GM12875 (cell line): ENCODE data around the gene SMAP1.

Source experiments
- H3K4me3 ChIP-seq: one replicate; pipeline ENCODE4 v1.5.1; 2011; ENCODE audit warnings: low read depth, low read length, control low read depth
- CTCF ChIP-seq: IDR thresholded peaks from 2 replicates; pipeline ENCODE4 v1.5.1; 2011; ENCODE audit warnings: low read depth, mild to moderate bottlenecking, control low read depth, inconsistent platforms, low read length, moderate library complexity, borderline replicate concordance; ENCODE audit not compliant: insufficient read depth

The SMAP1 gene

GRCh38 chr6:70863343-70863742 lies 195.7 kb downstream of the SMAP1 start:
- no peak for TF ChIP-seq CTCF
- H3K4me3 ChIP-seq: no peak overlapping the region

GRCh38 chr6:70864401-70864800 lies 196.7 kb downstream of the SMAP1 start:
- TF ChIP-seq CTCF: no peak
- no peak overlapping the region for H3K4me3 ChIP-seq

- TF ChIP-seq CTCF: no peak
- no peak overlapping the region for H3K4me3 ChIP-seq
Observed at GRCh38 chr6:70872469-70872868, 204.8 kb downstream of the SMAP1 start.

- TF ChIP-seq CTCF: no peak
- no peak overlapping the region for H3K4me3 ChIP-seq
Observed at GRCh38 chr6:70874181-70874913, 206.7 kb downstream of the SMAP1 start.

GRCh38 chr6:70879496-70879895 lies 211.8 kb downstream of the SMAP1 start:
- TF ChIP-seq CTCF: no peak
- no peak overlapping the region for H3K4me3 ChIP-seq

- peak; percentile 68; the same call in 1 of the 2 replicates for TF ChIP-seq CTCF
- no peak overlapping the region for H3K4me3 ChIP-seq
Observed at GRCh38 chr6:70884074-70884983, 216.6 kb downstream of the SMAP1 start.
